Type B pancreatic cell (in vitro differentiated cells): ENCODE data around the gene GPR162. TPM values are rescaled to one million over a fixed set of nuclear protein-coding genes. Genes with fewer than 3 reads are reported as not detected.

Source experiments
- DNase-seq: peaks from one replicate; pipeline ENCODE4 v3.0.0; 2021; ENCODE audit warnings: mixed read lengths; ENCODE audit not compliant: unreplicated experiment; ENCODE audit errors: extremely low spot score
- H3K27ac Mint-ChIP-seq: 2 replicates; pipeline ENCODE4 v1.8.0; 2021; ENCODE audit warnings: mild to moderate bottlenecking, mixed read lengths
- H3K27me3 Mint-ChIP-seq: 2 replicates; pipeline ENCODE4 v1.8.0; 2021; ENCODE audit warnings: mixed read lengths
- H3K36me3 Mint-ChIP-seq: 2 replicates; pipeline ENCODE4 v1.8.0; 2021; ENCODE audit warnings: mixed read lengths
- H3K4me1 Mint-ChIP-seq: one replicate; pipeline ENCODE4 v1.8.0; 2021; ENCODE audit warnings: mixed read lengths; ENCODE audit not compliant: unreplicated experiment
- H3K4me3 Mint-ChIP-seq: 2 replicates; pipeline ENCODE4 v1.8.0; 2021; ENCODE audit warnings: mild to moderate bottlenecking, mixed read lengths
- H3K9me3 Mint-ChIP-seq: 2 replicates; pipeline ENCODE4 v1.8.0; 2021; ENCODE audit warnings: mixed read lengths
- total RNA-seq: library from RNA; stranded (reverse); gene quantifications from 2 replicates; pipeline ENCODE4 v1.2.1, GENCODE V29; 2021; ENCODE audit warnings: low replicate concordance
- TF ChIP-seq, protein P1 (sequence below): fragments of 200-600 bp; sonication (generic); conservative IDR thresholded peaks from 2 replicates; pipeline ENCODE4 v1.5.0; 2021; ENCODE audit warnings: antibody characterized with exemption, mild to moderate bottlenecking

Gene GPR162
- total RNA-seq, 1 donor from 2014 or later: 17.8 TPM

DNA sequence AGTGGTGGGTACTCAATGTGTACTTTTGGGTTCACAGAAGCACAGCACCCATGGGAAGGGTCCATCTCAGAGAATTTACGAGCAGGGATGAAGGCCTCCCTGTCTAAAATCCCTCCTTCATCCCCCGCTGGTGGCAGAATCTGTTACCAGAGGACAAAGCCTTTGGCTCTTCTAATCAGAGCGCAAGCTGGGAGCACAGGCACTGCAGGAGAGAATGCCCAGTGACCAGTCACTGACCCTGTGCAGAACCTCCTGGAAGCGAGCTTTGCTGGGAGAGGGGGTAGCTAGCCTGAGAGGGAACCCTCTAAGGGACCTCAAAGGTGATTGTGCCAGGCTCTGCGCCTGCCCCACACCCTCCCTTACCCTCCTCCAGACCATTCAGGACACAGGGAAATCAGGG lies 1.5 kb upstream of the GPR162 start:
- no peaks in the 10 kb centered on the region for H3K9me3 Mint-ChIP-seq
- peaks cover 50% of the 10 kb centered on the region for H3K27me3 Mint-ChIP-seq
- TF ChIP-seq, protein P1, sequence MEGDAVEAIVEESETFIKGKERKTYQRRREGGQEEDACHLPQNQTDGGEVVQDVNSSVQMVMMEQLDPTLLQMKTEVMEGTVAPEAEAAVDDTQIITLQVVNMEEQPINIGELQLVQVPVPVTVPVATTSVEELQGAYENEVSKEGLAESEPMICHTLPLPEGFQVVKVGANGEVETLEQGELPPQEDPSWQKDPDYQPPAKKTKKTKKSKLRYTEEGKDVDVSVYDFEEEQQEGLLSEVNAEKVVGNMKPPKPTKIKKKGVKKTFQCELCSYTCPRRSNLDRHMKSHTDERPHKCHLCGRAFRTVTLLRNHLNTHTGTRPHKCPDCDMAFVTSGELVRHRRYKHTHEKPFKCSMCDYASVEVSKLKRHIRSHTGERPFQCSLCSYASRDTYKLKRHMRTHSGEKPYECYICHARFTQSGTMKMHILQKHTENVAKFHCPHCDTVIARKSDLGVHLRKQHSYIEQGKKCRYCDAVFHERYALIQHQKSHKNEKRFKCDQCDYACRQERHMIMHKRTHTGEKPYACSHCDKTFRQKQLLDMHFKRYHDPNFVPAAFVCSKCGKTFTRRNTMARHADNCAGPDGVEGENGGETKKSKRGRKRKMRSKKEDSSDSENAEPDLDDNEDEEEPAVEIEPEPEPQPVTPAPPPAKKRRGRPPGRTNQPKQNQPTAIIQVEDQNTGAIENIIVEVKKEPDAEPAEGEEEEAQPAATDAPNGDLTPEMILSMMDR: no peak
- peak overlapping the region; percentile 89 for H3K4me3 Mint-ChIP-seq
- peaks cover 51% of the 10 kb centered on the region for H3K4me1 Mint-ChIP-seq
- no peak for DNase-seq
- peaks cover 4% of the 10 kb centered on the region for H3K36me3 Mint-ChIP-seq
- no peak overlapping the region for H3K27ac Mint-ChIP-seq

DNA sequence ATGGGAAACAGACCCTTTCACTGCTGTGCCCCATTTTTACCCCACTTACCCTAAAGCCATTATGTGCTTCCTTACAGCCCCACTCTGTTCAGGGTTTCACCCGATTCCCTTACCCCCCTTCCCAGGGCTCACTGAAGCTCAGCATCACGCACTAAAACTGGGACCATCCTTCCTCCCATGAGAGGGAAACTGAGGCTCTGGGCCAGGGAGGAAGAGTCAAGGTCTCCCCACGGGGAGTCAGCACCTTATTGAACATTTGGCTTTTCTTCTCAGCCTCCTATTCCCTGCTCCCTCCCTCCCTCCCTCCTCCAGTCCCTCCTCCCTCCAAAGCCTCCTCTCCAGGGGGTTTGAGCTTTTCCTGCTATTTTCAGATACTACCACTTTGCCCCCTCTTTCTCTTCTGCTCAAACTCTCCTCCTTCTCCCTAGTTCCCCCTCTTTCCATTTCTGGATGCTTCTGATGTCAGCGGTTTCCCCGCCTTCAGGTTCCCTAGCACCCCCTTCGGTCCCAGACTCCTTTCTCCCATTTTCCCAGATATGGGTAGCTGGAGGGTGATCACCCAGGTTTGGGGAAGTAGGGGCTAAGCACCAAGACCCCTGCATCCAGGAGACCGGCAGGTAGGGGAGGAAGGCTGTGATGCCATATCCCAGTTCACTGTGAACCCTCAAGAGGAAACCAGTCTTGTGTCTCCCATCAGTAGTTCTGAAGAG lies 960 bp downstream of the GPR162 start:
- no peak for DNase-seq
- Mint-ChIP-seq H3K27me3 (peaks cover 56% of the 10 kb centered on the region), H3K4me1 (peaks cover 55% of the 10 kb centered on the region), H3K27ac (peak overlapping the region; percentile 29), H3K36me3 (peaks cover 4% of the 10 kb centered on the region), H3K9me3 (no peaks in the 10 kb centered on the region), H3K4me3 (peak overlapping the region; percentile 89)
- TF ChIP-seq, protein P1: no peak

DNA sequence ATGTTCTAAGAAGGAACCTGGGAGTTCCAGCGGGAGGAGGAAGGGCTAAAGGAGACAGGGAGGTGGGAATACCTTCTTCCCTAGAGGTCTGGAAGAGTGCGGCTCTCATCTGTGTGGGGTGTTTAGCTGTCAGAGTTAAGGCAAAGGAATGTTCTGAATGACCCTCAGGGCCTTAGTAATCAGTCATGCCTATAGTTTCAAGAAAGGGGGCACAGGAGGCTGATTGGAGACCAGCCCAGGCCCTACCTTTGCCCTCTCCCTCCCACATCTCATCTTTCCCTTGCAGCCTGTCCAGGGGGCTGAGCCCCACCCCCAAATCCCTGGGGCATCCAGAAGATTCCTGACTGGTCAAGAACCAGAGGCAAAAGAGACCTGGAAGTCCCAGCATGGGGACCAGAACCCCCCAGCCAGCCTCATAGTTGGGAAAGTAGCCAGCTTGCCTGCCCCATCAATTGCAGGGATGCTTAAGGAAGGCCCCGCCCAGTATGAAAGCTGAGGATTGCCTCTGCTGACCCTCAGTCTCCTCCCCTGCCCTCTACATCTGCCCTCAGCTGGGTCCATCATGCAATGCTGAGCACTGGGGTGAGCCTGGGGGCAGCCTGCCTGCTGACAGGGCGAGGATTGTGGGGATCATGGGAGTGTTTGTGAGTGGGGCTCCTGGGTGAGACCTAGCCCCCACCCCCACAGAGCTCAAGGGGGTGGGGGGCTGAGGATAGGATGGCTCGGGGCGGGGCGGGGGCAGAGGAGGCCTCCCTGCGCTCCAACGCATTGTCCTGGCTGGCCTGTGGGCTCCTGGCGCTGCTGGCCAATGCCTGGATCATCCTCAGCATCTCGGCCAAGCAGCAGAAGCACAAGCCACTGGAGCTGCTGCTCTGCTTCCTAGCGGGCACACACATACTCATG lies 1.8 kb downstream of the GPR162 start:
- peak overlapping the region; percentile 29 for H3K27ac Mint-ChIP-seq
- H3K4me3 Mint-ChIP-seq: peak overlapping the region; percentile 73
- H3K36me3 Mint-ChIP-seq: peaks cover 4% of the 10 kb centered on the region
- peaks cover 54% of the 10 kb centered on the region for H3K27me3 Mint-ChIP-seq
- H3K4me1 Mint-ChIP-seq: peaks cover 52% of the 10 kb centered on the region
- DNase-seq: no peak
- no peaks in the 10 kb centered on the region for H3K9me3 Mint-ChIP-seq
- TF ChIP-seq, protein P1: no peak

DNA sequence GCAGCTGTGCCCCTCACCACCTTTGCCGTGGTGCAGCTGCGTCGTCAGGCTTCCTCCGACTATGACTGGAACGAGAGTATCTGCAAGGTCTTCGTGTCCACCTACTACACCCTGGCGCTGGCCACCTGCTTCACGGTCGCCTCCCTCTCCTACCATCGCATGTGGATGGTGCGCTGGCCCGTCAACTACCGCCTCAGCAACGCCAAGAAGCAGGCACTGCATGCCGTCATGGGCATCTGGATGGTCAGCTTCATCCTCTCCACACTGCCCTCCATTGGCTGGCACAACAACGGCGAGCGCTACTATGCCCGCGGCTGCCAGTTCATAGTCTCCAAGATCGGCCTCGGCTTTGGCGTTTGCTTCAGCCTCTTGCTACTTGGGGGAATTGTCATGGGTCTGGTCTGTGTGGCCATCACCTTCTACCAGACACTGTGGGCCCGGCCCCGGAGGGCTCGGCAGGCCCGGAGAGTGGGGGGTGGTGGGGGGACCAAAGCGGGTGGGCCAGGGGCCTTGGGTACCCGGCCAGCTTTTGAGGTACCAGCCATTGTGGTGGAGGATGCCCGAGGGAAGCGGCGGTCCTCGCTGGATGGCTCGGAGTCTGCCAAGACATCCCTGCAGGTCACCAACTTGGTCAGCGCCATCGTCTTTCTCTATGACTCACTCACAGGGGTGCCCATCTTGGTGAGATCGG lies 2.6 kb downstream of the GPR162 start:
- Mint-ChIP-seq H3K4me1 (peaks cover 48% of the 10 kb centered on the region), H3K36me3 (peaks cover 4% of the 10 kb centered on the region), H3K9me3 (no peaks in the 10 kb centered on the region), H3K4me3 (peak overlapping the region; percentile 78), H3K27ac (no peak overlapping the region), H3K27me3 (peaks cover 54% of the 10 kb centered on the region)
- no peak for DNase-seq
- TF ChIP-seq, protein P1: no peak

DNA sequence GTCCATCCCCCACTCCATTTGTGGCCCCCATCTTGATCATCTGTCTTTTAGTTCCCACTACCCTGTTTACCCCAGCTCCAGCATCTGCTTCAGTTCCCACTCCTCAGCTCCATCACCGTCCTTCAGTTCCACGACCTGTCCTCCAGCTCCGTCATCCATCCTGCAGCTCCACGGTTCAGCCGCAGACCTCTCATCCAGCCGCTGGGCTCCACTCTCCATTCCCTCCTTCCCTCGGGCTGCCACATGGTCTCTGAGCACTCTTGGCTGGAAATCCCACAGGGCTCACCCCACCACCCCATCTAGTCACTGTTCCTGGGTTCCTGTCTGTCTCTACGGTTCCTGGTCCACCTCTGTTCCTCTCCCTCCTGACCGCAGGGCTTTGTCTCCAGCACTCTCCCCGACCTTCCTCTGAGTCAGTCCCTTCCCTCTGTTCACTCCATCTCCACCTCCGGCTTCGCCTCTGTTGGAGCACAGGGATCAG lies 3.3 kb downstream of the GPR162 start:
- TF ChIP-seq, protein P1: no peak
- peaks cover 54% of the 10 kb centered on the region for H3K27me3 Mint-ChIP-seq
- H3K4me3 Mint-ChIP-seq: peak overlapping the region; percentile 78
- H3K27ac Mint-ChIP-seq: peak overlapping the region; percentile 61
- peaks cover 41% of the 10 kb centered on the region for H3K4me1 Mint-ChIP-seq
- no peaks in the 10 kb centered on the region for H3K9me3 Mint-ChIP-seq
- peaks cover 4% of the 10 kb centered on the region for H3K36me3 Mint-ChIP-seq
- no peak for DNase-seq
